IMR-90 (cell line): ENCODE measurements around the gene MRPL44. TPM values are rescaled to one million over a fixed set of nuclear protein-coding genes. Genes with fewer than 3 reads are reported as not detected.

Experiments
- ATAC-seq: fragments of 200-7000 bp; cut with Tn5 transposase; 2 replicates; pipeline ENCODE4 v1.9.1; 2020; ENCODE audit warnings: low read depth, mild to moderate bottlenecking, moderate library complexity
- BruUV-seq: library from RNA; stranded (reverse); fragments of 400-500 nt; replicated peaks from 2 replicates; lab custom pipeline; 2021; lab: Mats Ljungman, UMichigan
- CTCF ChIA-PET: fragments of 300-600 bp; formaldehyde crosslinking; extraction: SDS; loops from one replicate; lab custom pipeline; 2021; ENCODE audit warnings: antibody characterized with exemption; lab: Yijun Ruan, JAX
- POLR2A ChIA-PET: fragments of 300-600 bp; sonication (Branson Sonifier 250); formaldehyde crosslinking; loops from one replicate; lab custom pipeline; 2022; ENCODE audit warnings: antibody characterized with exemption; ENCODE audit not compliant: unreplicated experiment; lab: Charles Lee
- DNase-seq: peaks from one replicate; pipeline ENCODE4 v3.0.0; 2013
- H2AFZ ChIP-seq: replicated peaks from 2 replicates; pipeline ENCODE3; 2013; ENCODE audit warnings: low read length, mild to moderate bottlenecking; ENCODE audit not compliant: poor library complexity
- H2AK5ac ChIP-seq: 2 replicates; pipeline ENCODE4 v1.6.1; 2013; ENCODE audit warnings: low read depth, low read length, inconsistent platforms
- H2AK9ac ChIP-seq: replicated peaks from 2 replicates; pipeline ENCODE3; 2013; ENCODE audit warnings: mild to moderate bottlenecking, low read depth, low read length, moderate library complexity; ENCODE audit not compliant: poor library complexity
- H2BK120ac ChIP-seq: 2 replicates; pipeline ENCODE4 v1.6.1; 2013; ENCODE audit warnings: low read depth, low read length, inconsistent platforms
- H2BK15ac ChIP-seq: 3 replicates; pipeline ENCODE4 v1.6.1; 2013; ENCODE audit warnings: low read depth, low read length, inconsistent platforms
- H2BK20ac ChIP-seq: 2 replicates; pipeline ENCODE4 v1.6.1; 2013; ENCODE audit warnings: low read depth, mild to moderate bottlenecking, inconsistent platforms, low read length, moderate library complexity
- H2BK5ac ChIP-seq: 2 replicates; pipeline ENCODE4 v1.6.1; 2013; ENCODE audit warnings: mild to moderate bottlenecking, low read depth, low read length, inconsistent platforms; ENCODE audit not compliant: poor library complexity, severe bottlenecking
- H3K14ac ChIP-seq: replicated peaks from 2 replicates; pipeline ENCODE4 v1.6.1; 2013; ENCODE audit warnings: low read depth, low read length, inconsistent platforms
- H3K18ac ChIP-seq: 2 replicates; pipeline ENCODE4 v1.6.1; 2013; ENCODE audit warnings: low read depth, low read length, control low read depth
- H3K23ac ChIP-seq: 2 replicates; pipeline ENCODE4 v1.6.1; 2013; ENCODE audit warnings: low read depth, low read length, inconsistent platforms
- H3K27ac ChIP-seq: 2 replicates; pipeline ENCODE4 v1.5.1; 2013; ENCODE audit warnings: mild to moderate bottlenecking, control low read depth, low read length; ENCODE audit not compliant: insufficient read depth
- H3K27me3 ChIP-seq: 2 replicates; pipeline ENCODE4 v1.6.1; 2013; ENCODE audit warnings: low read length; ENCODE audit not compliant: control insufficient read depth, insufficient read depth
- H3K36me3 ChIP-seq: 2 replicates; pipeline ENCODE4 v1.6.1; 2013; ENCODE audit warnings: low read length, mixed read lengths; ENCODE audit not compliant: control insufficient read depth, insufficient read depth
- H3K4ac ChIP-seq: 2 replicates; pipeline ENCODE4 v1.6.1; 2013; ENCODE audit warnings: low read depth, low read length, inconsistent platforms
- H3K4me1 ChIP-seq: 2 replicates; pipeline ENCODE4 v1.6.1; 2013; ENCODE audit warnings: low read length, mixed read lengths; ENCODE audit not compliant: control insufficient read depth, insufficient read depth
- H3K4me2 ChIP-seq: 2 replicates; pipeline ENCODE4 v1.6.1; 2013; ENCODE audit warnings: low read depth, mild to moderate bottlenecking, control low read depth, low read length, moderate library complexity
- H3K4me3 ChIP-seq: 2 replicates; pipeline ENCODE4 v1.5.1; 2013; ENCODE audit warnings: low read depth, mild to moderate bottlenecking, control low read depth, low read length, moderate library complexity; ENCODE audit not compliant: insufficient read depth
- H3K56ac ChIP-seq: 2 replicates; pipeline ENCODE4 v1.6.1; 2013; ENCODE audit warnings: low read length, inconsistent platforms; ENCODE audit not compliant: insufficient read depth; ENCODE audit errors: extremely low read depth
- H3K79me1 ChIP-seq, 2 experiments: 2 replicates each; pipeline ENCODE4 v1.6.1; 2013; ENCODE audit warnings: low read length in 2 of 2, inconsistent platforms in 1 of 2, low read depth in 1 of 2
- H3K9ac ChIP-seq: 2 replicates; pipeline ENCODE4 v1.6.1; 2013; ENCODE audit warnings: low read depth, low read length, control low read depth
- H3K9me1 ChIP-seq: 2 replicates; pipeline ENCODE4 v1.6.1; 2013; ENCODE audit warnings: low read length, inconsistent platforms; ENCODE audit not compliant: insufficient read depth
- H3K9me3 ChIP-seq: 2 replicates; pipeline ENCODE4 v1.6.1; 2013; ENCODE audit warnings: low read length; ENCODE audit not compliant: control insufficient read depth, insufficient read depth
- H4K20me1 ChIP-seq: 2 replicates; pipeline ENCODE4 v1.6.1; 2013; ENCODE audit warnings: low read length, inconsistent platforms; ENCODE audit not compliant: insufficient read depth
- H4K5ac ChIP-seq: 2 replicates; pipeline ENCODE4 v1.6.1; 2013; ENCODE audit warnings: mild to moderate bottlenecking, low read depth, low read length, control low read depth
- H4K8ac ChIP-seq, 2 experiments: 2 replicates each; pipeline ENCODE4 v1.6.1; 2013; ENCODE audit warnings: low read depth in 2 of 2, low read length in 2 of 2, control low read depth in 1 of 2, inconsistent platforms in 1 of 2
- H4K91ac ChIP-seq: 2 replicates; pipeline ENCODE4 v1.6.1; 2013; ENCODE audit warnings: low read depth, low read length, inconsistent platforms; ENCODE audit not compliant: insufficient read depth
- CEBPB ChIP-seq: IDR thresholded peaks from 2 replicates; pipeline ENCODE4 v1.6.1; 2012; ENCODE audit warnings: low read depth, low read length, improper control_type of control experiment
- MAFK ChIP-seq: IDR thresholded peaks from 2 replicates; pipeline ENCODE4 v1.6.1; 2012; ENCODE audit warnings: low read depth, low read length, improper control_type of control experiment
- MAZ ChIP-seq: IDR thresholded peaks from 2 replicates; pipeline ENCODE4 v1.6.1; 2012; ENCODE audit warnings: low read depth, mild to moderate bottlenecking, low read length, improper control_type of control experiment, moderate library complexity, borderline replicate concordance
- MXI1 ChIP-seq: IDR thresholded peaks from 2 replicates; pipeline ENCODE4 v1.6.1; 2012; ENCODE audit warnings: low read depth, mild to moderate bottlenecking, low read length, moderate library complexity, borderline replicate concordance
- NFE2L2 ChIP-seq: fragments of 150-350 bp; IDR thresholded peaks from 2 replicates; pipeline ENCODE4 v1.6.1; 2016; ENCODE audit warnings: low read depth, mild to moderate bottlenecking, low read length
- RFX5 ChIP-seq: IDR thresholded peaks from 2 replicates; pipeline ENCODE4 v1.8.0; 2012; ENCODE audit warnings: low read depth, mild to moderate bottlenecking, low read length, moderate library complexity
- WGBS, 2 experiments: methylation state at CpG; one replicate each; pipeline versions ENCODE4 v1.1.5 to v1.1.7; 2013; ENCODE audit warnings: missing lambda C conversion rate in 2 of 2; ENCODE audit not compliant: insufficient read length in 1 of 2; ENCODE audit errors: extremely low coverage in 2 of 2; 5-methylcytosine and 5-hydroxymethylcytosine counted together
- dilution Hi-C: fragments of 300-500 bp; cut with HindIII; formaldehyde crosslinking; loops from one replicate; pipeline ENCODE4 v1.14.3; 2018; ENCODE audit warnings: low sequenced_read_pairs; ENCODE audit not compliant: unreplicated experiment
- in situ Hi-C: fragments of 300-500 bp; cut with MboI; formaldehyde crosslinking; loops from 3 replicates; pipeline ENCODE4 v1.14.3; 2019; ENCODE audit warnings: low sequenced_read_pairs, inconsistent platforms, mixed read lengths
- intact Hi-C: fragments of 100-400 bp; cut with micrococcal nuclease; formaldehyde crosslinking; loops from 2 replicates; pipeline ENCODE4 v1.10.0; 2022
- polyA plus RNA-seq, 3 experiments: library from polyadenylated mRNA; depleted of rRNA; stranded (reverse); fragments of >200 nt; gene quantifications; 2 replicates each; pipeline ENCODE4 v1.2.3, GENCODE V29; 2012; ENCODE audit warnings: low replicate concordance in 1 of 3
- total RNA-seq: library from RNA; depleted of rRNA; stranded (reverse); fragments of >200 nt; gene quantifications from 2 replicates; pipeline ENCODE4 v1.2.3, GENCODE V29; 2012
- TF ChIP-seq, protein P1 (sequence below): conservative IDR thresholded peaks from 2 replicates; pipeline ENCODE4 v1.5.1; 2012; ENCODE audit warnings: mild to moderate bottlenecking, low read depth, low read length, improper control_type of control experiment
- TF ChIP-seq, protein P2 (sequence below): fragments of 150-350 bp; IDR thresholded peaks from 2 replicates; pipeline ENCODE4 v1.6.1; 2016; ENCODE audit warnings: low read depth, mild to moderate bottlenecking, low read length, moderate library complexity, borderline replicate concordance
- TF ChIP-seq, protein P3 (sequence below): fragments of 150-350 bp; IDR thresholded peaks from 2 replicates; pipeline ENCODE4 v1.6.1; 2017; ENCODE audit warnings: mild to moderate bottlenecking, antibody characterized with exemption, low read length, low read depth

Gene MRPL44
- total and polyA plus RNA-seq, 2 of the 4 experiments (the other 2 are of a cell fraction), result 18.6 to 20.1 TPM

DNA sequence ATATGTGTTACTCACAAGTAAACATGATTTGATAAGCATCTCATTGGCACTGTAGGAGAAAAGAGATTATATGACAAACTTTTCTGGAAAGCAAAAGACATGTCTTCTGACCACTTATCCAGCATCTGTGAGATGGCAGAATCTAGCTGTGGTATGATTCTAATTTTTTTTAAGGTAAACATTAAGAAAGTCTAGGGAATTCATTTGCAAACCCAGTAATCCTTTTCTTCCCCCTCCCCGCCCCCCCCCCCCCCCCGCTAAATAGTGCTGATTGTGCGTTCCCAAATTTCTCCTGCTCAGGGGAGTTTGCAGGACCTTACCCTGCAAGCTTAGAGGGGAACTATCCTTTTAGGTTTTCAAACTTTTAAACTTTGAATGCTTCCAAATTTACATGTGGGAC is 12.1 kb downstream of the MRPL44 start:
- Histone ChIP-seq H3K9ac (no peak overlapping the region), H3K23ac (no peak overlapping the region), H4K91ac (no peak overlapping the region), H4K5ac (no peak overlapping the region), H3K4me2 (no peak overlapping the region), H3K14ac (no peak overlapping the region), H3K79me1 (peaks cover 0 to 3% of the 10 kb centered on the region in 2 experiments; a peak in 1 of 4 replicates), H3K36me3 (peaks cover 15% of the 10 kb centered on the region), H2AK9ac (no peak overlapping the region), H4K20me1 (no peaks in the 10 kb centered on the region), H3K9me3 (no peaks in the 10 kb centered on the region), H3K18ac (no peak overlapping the region), H3K4ac (no peak overlapping the region), H2BK15ac (no peak overlapping the region), H3K27me3 (no peaks in the 10 kb centered on the region), H3K4me3 (no peak overlapping the region), H2BK120ac (no peak overlapping the region), H3K27ac (no peak overlapping the region), H3K9me1 (no peaks in the 10 kb centered on the region), H3K56ac (no peak overlapping the region), H2BK5ac (no peak overlapping the region), H2BK20ac (no peak overlapping the region), H2AFZ (no peak overlapping the region), H3K4me1 (no peaks in the 10 kb centered on the region), H4K8ac (no peak overlapping the region), H2AK5ac (no peak overlapping the region)
- in situ Hi-C loops, result no loop called here
- no CpG with 5 or more reads among the region's 3 CpGs for WGBS, 2 experiments
- no peak for DNase-seq
- ChIA-PET CTCF (interaction anchor here (0.5 to 2.8 kb wide), 11 partner anchors 8 to 400 kb away, joined by 3 to 33 read pairs (median 4); no protein-coding TSS in a partner anchor), POLR2A (no interaction called here)
- intact Hi-C loops, result no loop called here
- no peak for TF ChIP-seq MXI1
- TF ChIP-seq, protein P1, sequence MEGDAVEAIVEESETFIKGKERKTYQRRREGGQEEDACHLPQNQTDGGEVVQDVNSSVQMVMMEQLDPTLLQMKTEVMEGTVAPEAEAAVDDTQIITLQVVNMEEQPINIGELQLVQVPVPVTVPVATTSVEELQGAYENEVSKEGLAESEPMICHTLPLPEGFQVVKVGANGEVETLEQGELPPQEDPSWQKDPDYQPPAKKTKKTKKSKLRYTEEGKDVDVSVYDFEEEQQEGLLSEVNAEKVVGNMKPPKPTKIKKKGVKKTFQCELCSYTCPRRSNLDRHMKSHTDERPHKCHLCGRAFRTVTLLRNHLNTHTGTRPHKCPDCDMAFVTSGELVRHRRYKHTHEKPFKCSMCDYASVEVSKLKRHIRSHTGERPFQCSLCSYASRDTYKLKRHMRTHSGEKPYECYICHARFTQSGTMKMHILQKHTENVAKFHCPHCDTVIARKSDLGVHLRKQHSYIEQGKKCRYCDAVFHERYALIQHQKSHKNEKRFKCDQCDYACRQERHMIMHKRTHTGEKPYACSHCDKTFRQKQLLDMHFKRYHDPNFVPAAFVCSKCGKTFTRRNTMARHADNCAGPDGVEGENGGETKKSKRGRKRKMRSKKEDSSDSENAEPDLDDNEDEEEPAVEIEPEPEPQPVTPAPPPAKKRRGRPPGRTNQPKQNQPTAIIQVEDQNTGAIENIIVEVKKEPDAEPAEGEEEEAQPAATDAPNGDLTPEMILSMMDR, result no peak
- TF ChIP-seq NFE2L2, result no peak
- no peak for TF ChIP-seq MAZ
- TF ChIP-seq RFX5, result no peak
- TF ChIP-seq, protein P2, sequence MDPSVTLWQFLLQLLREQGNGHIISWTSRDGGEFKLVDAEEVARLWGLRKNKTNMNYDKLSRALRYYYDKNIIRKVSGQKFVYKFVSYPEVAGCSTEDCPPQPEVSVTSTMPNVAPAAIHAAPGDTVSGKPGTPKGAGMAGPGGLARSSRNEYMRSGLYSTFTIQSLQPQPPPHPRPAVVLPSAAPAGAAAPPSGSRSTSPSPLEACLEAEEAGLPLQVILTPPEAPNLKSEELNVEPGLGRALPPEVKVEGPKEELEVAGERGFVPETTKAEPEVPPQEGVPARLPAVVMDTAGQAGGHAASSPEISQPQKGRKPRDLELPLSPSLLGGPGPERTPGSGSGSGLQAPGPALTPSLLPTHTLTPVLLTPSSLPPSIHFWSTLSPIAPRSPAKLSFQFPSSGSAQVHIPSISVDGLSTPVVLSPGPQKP, result no peak
- TF ChIP-seq, protein P3, sequence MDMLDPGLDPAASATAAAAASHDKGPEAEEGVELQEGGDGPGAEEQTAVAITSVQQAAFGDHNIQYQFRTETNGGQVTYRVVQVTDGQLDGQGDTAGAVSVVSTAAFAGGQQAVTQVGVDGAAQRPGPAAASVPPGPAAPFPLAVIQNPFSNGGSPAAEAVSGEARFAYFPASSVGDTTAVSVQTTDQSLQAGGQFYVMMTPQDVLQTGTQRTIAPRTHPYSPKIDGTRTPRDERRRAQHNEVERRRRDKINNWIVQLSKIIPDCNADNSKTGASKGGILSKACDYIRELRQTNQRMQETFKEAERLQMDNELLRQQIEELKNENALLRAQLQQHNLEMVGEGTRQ, result no peak
- TF ChIP-seq MAFK, result no peak
- no peak for TF ChIP-seq CEBPB
- ATAC-seq, result no peak
- dilution Hi-C loops, result no loop called here
- no TSS peak for BruUV-seq
